Measurements from ENCODE around the gene MCM7.

MCM7 gene

DNA sequence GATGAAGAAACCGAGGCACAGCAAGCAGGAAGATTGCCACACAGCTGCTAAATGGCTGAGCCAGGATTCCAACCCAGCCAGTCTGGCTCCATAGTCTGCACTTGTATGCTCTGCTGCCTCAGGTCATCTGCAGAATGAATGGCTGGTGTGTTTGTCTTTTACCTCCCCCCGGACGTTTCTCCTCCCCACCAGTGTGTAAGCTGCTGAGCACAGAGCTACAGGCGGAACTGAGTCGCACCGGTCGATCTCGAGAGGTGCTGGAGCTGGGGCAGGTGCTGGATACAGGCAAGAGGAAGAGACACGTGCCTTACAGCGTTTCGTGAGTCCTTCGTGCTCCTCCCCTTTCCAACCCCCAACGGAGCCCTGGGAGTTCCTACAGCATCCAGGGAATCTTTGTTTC is 20.9 kb upstream of the MCM7 start:
- DNase-seq, result no peak

DNA sequence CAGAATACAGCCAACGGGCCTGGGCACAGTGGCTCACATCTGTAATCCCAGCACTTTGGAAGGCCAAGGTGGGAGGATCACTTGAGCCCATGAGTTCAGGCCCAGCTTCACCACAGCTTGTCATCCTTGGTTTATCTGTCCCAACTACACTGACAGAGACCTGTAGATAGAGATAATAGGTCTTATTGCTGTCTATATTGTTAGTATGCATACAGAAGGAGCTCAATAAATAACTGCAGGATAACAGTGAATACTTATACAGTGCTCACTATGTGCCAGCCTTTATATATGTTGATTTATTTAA is 19.5 kb upstream of the MCM7 start:
- DNase-seq, result no peak

DNA sequence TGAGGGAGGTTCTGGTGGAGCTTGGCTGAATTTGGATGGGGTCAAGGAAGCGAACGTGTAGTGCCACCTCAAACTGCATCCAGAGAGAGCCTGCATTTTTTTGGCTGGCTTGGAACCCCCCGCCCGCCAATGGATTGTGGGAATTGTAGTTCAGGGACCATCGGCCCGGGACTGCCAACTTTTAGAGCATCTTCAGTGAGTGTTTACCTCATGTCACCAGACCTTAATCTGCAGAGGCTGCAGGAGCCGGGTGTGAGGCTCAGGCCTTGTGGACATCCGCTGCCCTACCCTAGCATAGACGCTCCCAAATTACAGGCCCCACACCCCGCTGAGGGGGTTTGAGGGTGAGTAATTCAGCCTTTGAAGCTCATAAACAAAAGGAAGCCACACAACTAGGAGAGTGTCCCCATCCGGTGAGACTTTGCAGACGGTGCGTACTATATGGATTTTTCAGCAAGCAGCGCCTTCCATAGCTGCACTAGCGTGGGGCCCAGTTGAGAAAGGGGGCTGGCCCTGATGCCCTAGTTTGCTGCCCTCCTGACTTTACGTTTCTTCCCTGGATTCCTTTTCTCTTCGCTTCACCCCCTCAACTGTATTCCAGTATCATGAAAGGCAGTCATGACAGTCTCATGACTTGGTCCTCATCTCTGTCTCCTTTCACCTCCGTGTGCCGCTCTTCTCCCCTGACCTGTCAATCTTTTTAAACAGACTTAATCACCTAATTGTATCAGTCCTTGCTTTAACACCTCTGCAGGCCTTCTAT is 19.0 kb upstream of the MCM7 start:
- DNase-seq, result peak; percentile 71

DNA sequence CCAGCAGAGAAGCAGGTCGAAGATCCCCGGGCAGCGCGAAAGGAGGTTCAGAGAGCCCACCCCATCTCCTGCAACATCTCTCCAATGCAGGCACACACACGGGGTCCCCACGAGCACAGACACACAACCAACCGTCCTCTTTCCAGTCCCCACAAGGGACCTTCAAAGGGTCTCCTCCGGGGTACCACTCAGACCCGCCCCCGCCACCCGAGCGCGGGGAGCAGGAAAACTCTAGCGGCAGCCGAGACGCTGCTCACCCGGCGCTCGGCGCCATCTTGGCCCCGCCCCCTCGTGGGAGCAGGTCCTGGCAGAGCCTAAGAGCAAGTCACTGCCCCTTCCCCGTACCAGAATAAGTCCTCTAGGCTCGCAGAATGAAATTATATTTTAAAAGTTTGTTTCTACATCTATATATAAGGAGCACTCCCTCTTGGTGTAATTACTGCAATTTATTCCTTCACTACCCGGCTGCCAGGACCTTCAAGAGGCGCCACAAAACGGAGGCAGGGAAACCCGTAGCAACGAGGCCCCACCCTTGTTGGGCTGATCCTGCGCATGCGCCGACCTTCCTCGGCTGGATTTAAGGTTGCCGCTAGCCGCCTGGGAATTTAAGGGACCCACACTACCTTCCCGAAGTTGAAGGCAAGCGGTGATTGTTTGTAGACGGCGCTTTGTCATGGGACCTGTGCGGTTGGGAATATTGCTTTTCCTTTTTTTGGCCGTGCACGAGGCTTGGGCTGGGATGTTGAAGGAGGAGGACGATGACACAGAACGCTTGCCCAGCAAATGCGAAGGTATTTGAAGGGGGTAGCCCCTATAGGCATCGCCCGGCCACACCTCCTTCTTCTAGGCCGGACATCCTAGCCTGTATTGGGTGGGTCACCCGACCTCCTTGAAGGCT is 18.1 kb upstream of the MCM7 start, which contains the start of the genes CNPY4 and TAF6:
TSS of gene CNPY4 (plus strand) at position 563 of the 898 bp plus-strand sequence. CDS start at position 674, 111 bp downstream.
TSS of gene TAF6 (minus strand) at position 287 of the 898 bp plus-strand sequence. CDS start 5,149 bp downstream, outside the sequence.
- DNase-seq, result peak; percentile 93

DNA sequence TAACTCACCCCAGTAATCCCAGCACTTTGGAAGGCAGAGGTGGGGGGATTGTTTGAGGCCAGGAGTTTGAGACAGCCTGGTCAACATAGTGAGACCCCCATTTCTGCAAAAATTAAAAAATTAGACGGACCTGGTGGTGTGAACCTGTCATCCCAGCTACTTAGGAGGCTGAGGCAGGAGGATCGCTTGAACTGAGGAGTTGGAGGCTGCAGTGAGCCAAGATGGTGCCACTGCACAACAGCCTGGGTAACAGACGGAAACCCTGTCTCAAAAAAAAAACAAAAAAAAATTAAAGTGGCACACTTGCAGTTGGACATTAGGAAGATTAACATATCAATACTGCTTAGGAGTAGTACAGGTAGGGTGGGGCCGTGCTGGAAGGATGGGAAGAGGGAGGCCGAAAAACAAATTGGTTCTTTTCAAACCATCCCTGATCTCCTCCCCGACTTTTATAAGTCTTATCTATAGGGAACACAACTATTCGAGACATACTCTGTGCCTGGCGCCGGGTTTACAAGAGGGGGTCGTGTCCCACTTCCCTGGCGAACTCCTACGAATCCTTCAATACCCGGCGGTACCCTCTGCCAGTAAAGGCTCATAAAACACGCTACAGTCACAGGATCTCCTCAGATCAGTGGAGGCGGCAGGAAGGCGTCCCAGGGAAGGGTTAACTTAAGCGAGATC is 17.3 kb upstream of the MCM7 start:
- DNase-seq, result no peak

DNA sequence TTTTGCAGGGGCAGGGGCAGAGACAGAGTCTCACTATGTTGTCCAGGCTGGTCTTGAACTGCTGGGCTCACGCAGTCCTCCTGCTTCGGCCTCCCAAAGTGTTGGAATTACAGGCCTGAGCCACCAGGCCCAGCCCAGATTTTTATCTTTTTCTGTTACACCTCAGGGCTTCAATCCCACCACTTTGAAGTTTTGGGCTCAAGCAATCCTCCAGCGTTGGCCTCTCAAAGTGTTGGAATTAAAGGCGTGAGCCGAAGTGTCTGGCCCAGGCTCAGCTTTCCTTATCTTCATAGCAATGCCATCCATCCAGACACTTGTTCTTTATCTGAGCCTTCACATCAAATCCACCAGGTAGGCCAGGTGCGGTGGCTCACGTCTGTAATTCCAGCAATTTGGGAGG is 13.8 kb upstream of the MCM7 start:
- DNase-seq, result no peak

DNA sequence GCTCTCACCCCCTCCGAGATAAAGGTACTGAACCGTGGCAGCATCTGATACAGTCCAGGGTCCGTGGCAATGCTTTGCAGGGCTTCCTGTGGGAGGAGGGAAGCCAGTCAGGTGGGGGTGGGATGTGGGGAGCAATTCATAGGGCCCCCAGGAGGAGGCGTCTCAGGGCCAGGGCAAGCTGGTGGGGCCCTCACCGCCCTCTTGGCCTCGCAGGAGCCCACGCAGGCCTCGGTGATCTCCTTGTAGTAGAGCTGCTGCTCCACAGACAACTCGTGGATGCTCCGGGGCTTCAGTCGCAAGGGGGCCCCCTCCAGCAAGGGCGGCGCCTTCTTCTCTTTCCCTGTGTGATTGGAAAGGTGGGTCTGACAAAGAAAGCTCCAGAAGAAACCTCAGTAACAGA is 10.7 kb upstream of the MCM7 start:
- no peak for DNase-seq

DNA sequence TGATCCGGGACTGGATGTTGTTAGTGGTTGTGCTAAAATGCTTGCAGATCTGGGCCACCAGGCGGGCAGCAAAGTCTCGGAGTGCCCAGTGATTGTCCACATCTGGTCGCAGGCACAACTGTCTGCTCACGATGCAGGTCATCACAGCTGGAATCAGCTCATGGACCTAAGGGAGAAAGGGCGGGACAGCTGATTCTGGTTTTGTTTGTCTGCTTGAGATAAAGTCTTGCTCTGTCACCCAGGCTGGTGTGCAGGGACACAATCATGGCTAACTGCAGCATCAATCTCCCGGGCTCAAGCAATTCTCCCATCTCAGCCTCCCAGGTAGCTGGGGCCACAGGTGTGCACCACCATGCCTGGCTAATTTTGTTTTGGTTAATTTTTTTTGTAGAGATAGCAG is 10.0 kb upstream of the MCM7 start:
- DNase-seq, result no peak

DNA sequence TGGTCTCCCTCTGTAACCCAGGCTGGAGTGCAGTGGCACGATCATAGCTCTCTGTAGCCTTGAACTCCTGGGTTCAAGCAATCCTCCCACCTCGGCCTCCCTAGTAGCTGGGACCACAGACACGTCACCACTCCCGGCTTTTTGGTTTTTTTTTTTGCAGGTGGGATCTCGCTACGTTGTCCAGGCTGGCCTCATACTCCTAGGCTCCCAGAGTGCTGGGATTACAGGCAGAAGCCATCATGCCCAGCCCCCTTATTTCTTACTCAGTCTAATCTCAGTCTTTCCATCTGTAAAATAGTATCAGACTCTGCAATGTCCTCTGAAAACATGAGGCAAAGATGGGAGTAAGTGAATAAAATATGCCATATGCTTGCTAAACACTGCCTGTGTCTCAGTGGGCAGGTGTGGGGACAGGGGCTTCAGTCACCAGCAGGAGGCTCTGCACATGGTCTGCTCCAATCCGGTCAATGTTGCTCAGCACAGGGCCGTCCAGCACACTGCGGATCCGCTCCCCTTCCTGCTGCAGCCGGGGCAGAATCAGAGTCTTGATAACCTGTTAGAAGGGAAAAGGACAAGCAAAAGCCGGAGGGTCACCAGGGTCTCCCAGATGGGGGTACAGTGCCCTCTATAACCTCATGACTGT is 8.4 kb upstream of the MCM7 start:
- DNase-seq, result no peak

DNA sequence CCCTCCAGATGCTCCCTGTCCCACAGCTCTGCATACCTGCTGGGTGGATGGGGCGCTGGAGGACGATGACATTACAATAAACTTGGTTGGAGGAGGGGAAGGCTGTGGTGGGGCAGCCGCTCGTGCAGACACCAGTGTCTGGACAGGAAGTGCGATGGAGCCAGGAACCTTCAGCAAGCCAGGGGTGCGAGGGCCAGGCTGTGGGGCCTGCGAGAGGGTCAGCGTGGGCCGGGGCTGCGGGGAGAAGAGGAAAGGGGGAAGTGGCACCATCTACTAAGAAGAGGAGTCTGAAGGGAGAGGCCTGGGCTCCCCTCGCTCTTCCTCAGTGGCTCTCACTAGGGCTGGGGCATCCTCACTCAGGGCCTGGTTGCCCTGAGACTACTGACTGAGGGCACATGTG is 6.7 kb upstream of the MCM7 start:
- DNase-seq, result no peak

DNA sequence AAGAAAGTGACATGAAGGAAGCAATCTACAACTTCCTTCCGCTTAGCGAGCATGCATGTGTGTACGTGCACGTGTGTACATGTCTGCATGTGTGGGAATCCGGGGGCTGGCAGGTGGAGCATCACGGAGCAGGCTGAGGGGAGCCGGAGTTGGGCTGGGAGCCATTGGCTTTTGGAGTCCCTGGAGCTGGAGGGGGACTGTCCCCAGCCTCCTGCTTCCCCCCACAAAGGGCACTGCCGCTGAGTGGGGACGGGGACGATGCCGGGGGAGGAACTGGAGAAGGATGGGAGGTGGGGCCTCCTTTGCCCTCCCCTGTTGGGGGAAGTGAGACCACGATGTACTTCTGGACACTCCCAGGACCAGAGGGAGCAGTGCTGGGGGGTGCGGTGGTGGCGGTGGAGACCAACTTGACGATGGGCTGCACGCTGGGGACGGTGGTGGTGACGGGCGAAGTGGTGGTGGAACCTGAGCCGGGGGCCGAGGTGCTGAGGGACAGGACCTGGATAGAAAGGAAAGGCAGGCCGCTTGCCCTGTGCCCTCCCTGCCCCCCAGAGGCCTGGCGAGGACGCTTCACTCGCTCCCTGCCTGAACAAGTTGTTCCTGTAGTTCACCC is 6.0 kb upstream of the MCM7 start:
- no peak for DNase-seq

DNA sequence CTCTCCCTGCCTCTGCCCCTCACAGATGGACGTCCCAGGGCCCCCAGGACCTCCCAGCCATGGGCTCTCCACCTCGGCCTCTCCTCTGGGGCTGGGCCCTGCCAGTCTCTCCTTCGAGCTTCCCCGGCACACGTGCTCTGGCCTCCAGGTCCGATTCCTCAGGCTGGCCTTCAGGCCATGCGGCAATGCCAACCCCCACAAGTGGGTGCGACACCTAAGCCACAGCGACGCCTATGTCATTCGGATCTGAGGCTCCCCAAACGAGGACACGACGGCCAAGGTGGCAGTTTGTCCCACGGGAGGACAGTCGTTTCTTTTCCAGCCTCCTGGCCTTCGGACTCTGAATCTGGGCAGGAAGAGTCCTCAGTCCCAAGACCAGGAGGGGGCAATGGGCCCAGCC is 5.4 kb upstream of the MCM7 start:
- no peak for DNase-seq

DNA sequence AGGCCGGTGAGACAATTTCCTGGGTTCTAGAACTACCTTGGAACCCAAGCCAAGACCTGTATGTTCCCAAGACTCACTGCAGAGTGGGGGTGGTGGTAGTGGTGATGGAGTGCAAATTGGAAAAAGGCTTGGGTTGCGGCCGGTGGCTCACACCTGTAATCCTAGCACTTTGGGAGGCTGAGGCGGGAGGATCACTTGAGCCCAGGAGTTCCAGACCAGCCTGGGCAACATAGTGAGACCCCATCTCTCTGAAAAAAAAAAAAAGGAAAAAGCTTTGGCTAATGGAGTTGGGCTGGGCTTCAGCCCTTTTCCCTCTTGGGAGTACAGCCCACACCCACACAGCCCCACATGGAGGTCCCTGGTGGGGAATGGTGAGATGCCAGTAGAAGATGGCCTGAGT is 4.3 kb upstream of the MCM7 start:
- no peak for DNase-seq

DNA sequence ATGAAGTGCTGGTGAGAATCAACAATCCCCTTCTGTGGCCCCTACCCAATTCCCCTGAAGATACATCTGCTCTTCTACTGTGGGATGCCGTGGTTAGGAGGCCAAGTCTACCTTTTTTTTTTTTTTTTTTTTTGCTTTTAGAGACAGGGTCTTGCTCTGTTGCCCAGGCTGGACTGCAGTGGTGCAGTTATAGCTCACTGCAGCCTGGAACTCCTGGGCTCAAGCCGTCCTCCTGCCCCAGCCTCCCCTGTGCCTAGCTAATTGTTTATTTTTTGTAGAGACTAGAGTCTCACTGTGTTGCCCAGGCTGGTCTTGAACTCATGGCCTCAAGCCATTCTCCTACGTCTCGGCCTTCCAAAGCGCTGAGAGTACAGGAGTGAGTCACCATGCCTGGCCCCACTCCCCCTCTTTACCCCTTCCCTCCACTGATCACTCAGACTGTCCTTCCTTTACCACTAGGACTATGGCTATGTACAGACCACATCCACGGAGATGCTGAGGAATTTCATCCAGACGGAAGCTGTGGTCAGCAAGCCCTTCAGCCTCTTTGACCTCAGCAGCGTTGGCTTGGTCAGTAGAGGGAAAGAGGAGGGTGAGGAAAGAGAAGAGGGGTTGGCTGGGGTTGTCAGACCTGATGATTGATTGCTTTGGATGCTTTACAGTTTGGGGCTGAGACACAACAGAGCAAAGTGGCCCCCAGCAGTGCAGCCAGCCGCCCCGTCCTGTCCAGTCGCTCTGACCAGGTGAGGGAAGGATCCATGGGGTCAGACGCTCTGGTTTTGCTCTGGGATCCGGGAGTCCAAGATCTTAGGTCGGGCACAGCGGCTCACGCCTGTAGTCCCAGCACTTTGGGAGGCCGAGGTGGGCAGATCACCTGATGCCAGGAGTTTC is 2.0 kb upstream of the MCM7 start:
- DNase-seq, result no peak

DNA sequence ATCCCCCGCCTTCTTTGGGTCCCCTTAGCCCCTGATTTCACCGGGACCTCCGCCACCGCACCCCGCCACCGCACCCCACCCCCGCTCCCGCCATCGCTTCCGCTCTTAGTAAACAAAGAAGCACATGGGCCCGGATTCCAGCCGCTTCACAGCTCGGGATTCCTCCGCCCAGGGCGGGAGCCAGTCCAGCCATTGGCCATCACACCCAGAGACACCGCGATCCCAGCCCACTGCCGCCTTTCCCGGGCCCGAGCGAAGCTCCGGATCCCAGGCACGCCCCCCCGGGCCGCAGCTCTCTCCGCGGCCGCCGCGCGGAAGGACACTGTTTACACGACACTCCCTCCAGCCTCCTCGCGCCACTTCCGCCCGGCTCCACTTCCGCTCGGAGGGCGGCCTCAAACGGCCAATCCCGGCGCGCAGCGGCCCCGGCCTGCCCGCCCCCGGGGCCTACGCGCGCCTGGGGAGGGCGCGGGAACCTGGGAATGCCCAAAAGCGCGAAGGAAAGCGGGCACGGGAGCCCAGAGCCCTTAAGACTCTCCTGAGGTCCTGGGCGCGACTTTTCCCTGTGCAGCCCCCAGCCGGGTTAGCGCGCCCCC is 679 bp downstream of the MCM7 start:
- DNase-seq, result peak; percentile 98

DNA sequence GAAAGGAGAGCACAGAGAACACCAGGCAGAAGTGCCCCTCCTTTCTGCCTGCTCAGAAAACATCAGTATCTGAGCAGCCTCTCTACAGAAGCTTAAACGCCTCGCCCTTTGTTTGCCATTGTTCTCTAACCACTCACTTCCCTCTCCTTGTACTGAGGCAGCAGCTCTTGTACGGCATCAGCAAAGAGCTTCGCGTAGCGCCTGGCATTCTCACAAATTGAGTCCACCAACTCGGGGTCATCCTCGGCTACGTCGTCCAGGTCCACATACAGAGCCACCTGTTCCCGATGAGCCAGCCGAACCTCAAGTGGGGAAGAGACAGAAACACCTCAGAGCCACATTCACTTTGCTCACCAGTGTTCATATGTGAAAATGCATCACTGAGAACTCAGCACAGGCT is 1.7 kb downstream of the MCM7 start:
- DNase-seq, result no peak

DNA sequence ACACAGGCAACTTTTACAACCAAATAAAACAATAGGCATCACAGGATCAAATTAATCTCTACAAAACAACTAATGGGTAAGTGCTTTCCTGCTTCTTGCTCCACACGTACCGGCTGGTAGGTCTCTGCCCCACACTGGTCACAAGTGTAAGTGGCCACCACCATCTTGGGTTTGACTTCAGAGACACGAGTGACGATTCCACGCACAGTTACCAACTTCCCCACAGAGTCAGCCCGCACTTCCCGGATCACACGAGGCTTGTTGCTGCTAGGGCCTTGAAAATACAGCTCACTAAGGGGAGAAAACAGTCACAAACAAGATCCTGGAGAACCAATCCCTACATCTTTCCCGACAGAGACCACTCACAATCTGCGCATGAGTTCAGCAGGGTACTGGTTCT is 2.3 kb downstream of the MCM7 start:
- DNase-seq, result no peak

DNA sequence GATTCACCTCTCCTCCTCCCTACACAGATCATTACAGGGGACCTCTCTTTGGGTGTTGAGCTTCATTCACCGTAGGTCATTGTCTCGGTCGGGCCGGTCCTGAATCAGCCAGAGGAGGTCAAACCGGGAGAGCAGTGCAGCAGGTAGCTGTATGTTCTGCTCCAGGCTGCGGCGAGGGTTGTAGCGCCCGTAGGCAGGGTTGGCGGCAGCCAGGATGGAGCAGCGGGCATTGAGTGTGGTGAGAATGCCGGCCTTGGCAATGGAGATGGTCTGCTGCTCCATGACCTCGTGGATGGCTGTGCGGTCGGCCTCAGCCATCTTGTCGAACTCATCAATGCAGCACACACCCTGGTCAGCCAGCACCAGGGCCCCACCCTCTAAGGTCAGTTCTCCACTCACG is 5.5 kb downstream of the MCM7 start:
- DNase-seq, result no peak

DNA sequence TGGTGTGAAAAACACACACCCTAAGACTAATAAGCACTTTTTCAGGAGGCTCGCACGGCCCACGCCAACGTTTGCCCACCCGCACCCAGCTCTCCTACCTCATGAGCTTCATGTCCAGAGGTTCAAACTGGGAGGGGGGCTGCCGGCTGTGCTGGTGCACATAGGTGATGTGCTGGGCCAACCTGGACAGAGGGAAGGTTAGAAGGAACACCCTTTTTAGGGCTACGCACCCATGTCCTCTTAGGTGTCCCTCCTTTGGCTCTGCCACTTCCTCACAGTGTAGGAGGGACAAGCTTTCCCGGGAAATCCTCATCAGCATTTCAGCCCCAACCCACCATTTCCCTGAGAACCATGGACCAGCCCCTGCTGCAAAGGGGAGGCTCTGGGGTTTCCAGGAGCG is 5.9 kb downstream of the MCM7 start:
- no peak for DNase-seq

DNA sequence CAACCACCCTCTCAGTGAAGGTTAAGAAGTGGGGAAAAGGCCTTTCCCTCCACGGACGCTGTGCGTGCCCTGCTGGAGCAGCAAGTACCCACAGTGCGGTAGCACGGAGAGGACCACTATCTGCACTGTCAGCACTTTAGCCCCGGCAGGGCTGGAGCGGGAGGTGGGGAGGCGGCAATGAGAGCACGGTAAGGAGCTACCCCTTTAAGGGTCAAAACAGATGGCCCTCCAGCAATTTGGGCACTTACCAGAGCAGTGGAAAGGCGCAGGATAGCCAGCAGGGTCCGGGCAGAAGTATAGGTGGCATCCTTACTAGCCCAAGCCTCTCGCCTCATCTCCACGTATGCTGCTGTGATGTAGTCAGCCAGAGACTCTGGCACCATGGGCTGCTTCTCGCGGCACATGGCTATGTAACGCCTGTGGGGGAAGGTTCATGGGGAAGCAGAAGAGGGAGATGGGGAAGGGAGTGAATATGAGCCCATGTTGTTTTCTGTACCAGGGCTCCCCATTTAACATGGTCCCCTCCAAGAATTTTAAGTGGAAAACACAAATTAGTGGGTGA is 7.2 kb downstream of the MCM7 start:
- no peak for DNase-seq

DNA sequence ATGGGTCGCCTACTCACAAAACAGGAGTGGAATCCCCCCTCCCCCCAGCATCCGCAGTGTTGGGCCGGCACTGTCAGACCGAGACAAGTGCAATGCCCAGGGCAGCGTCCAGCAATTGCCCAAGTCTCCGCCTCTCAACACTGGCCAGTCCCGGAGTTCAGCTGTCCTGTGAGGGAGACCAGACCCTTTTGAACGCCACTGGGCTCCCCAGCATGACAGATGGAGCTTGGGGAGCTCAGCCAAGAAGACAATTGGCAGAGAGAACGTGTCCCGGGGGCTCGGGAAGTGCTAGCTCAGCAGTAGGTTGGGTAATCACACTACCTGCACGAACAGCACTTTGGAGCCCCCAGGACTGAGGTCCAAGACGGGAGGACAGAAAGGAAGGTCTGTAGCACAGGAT is 7.7 kb downstream of the MCM7 start:
- no peak for DNase-seq

Data from fibroblast of skin of back (primary cell).